ENCODE results near the gene DLK2.
"Not testable (repeated sequence)": the region's sequence is repeated elsewhere in the genome, so short reads cannot be mapped to it uniquely, and the experiment has no call there.

Gene DLK2

DNA sequence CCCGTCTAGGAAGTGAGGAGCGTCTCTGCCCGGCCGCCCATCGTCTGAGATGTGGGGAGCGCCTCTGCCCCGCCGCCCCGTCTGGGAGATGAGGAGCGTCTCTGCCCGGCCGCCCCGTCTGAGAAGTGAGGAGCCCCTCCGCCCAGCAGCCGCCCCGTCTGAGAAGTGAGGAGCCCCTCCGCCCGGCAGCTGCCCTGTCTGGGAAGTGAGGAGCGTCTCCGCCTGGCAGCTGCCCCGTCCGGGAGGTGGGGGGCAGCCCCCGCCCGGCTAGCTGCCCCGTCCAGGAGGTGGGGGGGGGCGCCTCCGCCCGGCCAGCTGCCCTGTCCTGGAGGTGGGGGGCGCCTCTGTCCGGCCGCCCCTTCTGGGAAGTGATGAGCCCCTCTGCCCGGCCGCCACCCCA, 30.3 kb downstream of the DLK2 start:
- FAIRE-seq, result not testable (repeated sequence)

- no peak for FAIRE-seq
Measured at GRCh38 chr6:43421831-43422230, 33.5 kb downstream of the DLK2 start.

DNA sequence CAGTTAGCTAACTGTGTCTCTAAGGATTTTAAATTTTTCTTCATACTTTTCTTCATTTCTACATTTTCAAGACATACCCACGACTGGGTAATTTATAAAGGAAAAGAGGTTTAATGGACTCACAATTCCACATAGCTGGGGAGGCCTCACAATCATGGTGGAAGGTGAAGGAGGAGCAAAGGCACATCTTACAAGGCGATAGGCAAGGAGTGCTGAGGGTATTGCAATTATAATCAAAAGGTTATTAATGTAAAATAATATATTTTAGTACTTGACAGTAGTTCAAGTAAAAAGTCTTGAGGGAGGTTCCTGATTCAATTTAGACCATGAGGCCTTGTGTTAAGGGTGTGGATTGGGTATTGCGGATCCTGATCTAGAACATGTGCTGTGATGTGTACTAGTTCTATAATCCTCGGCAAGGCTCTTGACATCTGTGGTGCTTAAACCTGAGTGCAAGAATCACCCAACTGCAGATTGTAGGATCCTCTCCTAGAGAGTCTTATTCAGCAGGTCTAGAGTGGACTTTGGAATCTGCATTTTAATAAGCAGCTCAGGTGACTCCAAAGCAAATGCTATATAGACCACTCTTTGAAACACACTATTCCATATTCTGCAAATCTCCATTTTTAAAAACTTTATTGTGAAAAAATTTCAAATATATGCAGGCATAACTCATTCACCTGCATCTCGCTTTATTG, 35.2 kb downstream of the DLK2 start:
- no peak for FAIRE-seq

GRCh38 chr6:43416935-43417334, 38.4 kb downstream of the DLK2 start:
- FAIRE-seq, result no peak

DNA sequence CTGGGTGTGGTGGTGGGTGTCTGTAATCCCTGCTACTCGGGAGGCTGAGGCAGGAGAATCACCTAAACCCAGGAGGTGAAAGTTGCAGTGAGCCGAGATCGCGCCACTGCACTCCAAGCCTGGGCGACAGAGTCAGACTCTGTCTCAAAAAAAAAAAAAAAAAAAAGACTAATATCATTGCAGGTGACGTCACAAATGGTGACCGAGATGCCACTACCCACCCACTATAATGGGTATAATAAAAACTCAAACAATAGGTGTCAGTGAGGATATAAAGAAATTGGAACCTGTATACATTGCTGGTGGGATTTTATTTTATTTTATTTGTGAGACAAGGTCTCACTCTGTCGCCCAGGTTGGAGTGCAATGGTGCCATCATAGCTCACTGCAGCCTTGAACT, 40.1 kb downstream of the DLK2 start:
- FAIRE-seq, result not testable (repeated sequence)

DNA sequence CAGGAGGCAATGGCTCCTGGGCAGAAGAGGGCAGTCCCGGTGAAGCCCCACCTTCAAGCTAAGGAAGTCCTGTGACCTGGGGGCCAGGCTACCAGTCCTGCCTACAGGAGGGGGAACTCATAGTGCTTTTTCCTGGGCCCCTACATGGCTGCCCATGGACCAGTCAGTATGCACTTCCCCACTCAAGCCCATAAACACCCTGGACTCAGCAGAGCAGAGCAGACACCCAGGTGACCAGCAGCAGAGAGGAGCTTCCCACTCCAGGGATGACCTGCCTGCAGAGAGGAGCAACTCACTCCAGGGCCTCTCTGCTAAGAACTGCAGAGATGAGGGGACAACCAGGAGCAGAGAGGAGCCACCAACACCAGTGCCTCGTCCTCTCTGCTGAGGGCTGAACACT, 42.3 kb downstream of the DLK2 start:
- no peak for FAIRE-seq

GRCh38 chr6:43412541-43412940, 42.8 kb downstream of the DLK2 start:
- no peak for FAIRE-seq

- not testable (repeated sequence) for FAIRE-seq
Measured at GRCh38 chr6:43410776-43411175, 44.6 kb downstream of the DLK2 start.

DNA sequence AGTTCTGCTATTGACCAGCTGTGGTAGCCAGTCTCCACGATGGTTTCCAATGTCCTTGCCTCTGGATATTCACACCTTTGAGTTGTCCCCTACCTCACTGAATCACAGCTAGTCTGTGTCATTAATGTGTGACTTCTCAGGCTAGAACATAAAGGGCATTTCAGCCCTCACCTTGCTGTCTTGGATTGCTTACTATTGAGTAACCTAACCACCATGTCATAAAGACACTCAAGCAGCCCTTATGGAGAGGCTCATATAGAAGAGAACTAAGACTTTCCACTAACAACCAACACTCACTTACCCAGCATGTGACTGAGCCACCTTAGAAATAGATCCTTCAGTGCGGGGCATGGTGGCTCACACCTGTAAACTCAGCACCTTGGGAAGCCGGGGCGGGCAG, 47.1 kb downstream of the DLK2 start:
- FAIRE-seq, result no peak

DNA sequence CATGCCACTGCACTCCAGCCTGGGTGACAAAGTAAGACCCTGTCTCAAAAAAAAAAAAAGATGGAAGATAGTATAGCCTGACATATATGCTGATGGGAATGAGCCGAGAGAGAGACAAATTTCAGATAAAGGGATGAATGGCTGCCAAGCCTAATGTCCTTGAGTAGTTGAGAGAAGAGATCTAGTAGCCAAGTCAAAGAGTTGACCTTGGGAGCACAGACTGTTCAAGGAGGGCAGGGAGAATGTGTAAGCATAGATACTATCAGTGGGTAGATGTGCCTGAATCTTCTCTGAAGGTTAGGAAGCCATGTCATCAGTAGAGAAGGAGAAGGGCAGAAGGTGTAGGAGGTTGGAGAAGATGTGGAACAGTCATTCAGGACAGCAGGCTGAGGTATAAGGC, 48.1 kb downstream of the DLK2 start:
- no peak for FAIRE-seq

GRCh38 chr6:43405354-43405753, 50.0 kb downstream of the DLK2 start:
- FAIRE-seq, result no peak

DNA sequence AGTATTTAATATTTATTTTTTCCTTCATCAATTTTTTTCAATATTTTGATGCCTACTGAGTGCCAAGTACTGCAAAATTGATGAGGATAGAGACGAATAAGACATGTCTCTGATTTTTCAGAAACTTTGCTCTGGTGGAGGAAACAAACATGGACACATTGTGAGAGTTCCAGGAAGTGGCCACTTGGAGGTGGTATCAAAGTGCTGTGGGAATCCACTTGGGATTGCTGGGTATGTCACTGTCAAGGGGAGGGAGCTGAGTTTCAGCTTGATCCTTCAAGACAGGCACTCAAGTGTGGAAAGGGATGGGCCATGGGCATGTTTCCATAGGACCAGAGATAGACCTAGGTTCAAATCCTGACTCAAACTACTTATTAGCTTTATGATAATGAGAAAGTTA, 52.5 kb downstream of the DLK2 start:
- no peak for FAIRE-seq

- no peak for FAIRE-seq
Measured at GRCh38 chr6:43401730-43402129, 53.6 kb downstream of the DLK2 start.
